PC-9 (cell line): ENCODE results near the gene ANKRD33. TPM values are rescaled to one million over a fixed set of nuclear protein-coding genes. Genes with fewer than 3 reads are reported as not detected.

Source experiments
- BruUV-seq: library from RNA; stranded (reverse); fragments of 400-500 nt; replicated peaks from 2 replicates; lab custom pipeline; 2021; lab: Mats Ljungman, UMichigan
- CTCF ChIA-PET: fragments of 300-600 bp; sonication (Branson Sonifier 250); formaldehyde crosslinking; loops from one replicate; lab custom pipeline; 2022; ENCODE audit warnings: antibody characterized with exemption; lab: Charles Lee
- POLR2A ChIA-PET: fragments of 300-600 bp; sonication (Branson Sonifier 250); formaldehyde crosslinking; loops from one replicate; lab custom pipeline; 2022; ENCODE audit warnings: antibody characterized with exemption; ENCODE audit not compliant: unreplicated experiment; lab: Charles Lee
- DNase-seq, 2 experiments: peaks; one replicate each; pipeline versions ENCODE4 v3.0.0 to v3.0.0-alpha.2; 2015 to 2022; ENCODE audit warnings: mixed read lengths in 1 of 2
- H2AFZ ChIP-seq: fragments of 200-600 bp; sonication (generic); 2 replicates; pipeline ENCODE4 v1.8.1; 2017; ENCODE audit warnings: antibody characterized with exemption
- H3F3A ChIP-seq: fragments of 200-600 bp; sonication (generic); 2 replicates; pipeline ENCODE4 v1.8.1; 2017; ENCODE audit warnings: antibody characterized with exemption, mild to moderate bottlenecking, low read depth; ENCODE audit not compliant: insufficient read depth
- H3K27ac ChIP-seq: fragments of 200-600 bp; sonication (generic); 2 replicates; pipeline ENCODE4 v1.6.1; 2016; ENCODE audit warnings: mixed run types
- H3K27me3 ChIP-seq: fragments of 200-600 bp; sonication (generic); 2 replicates; pipeline ENCODE4 v1.6.1; 2016; ENCODE audit warnings: low read depth, mixed run types; ENCODE audit not compliant: insufficient read depth
- H3K36me3 ChIP-seq: fragments of 200-600 bp; sonication (generic); 2 replicates; pipeline ENCODE4 v1.6.1; 2016; ENCODE audit warnings: low read depth, mixed run types
- H3K4me1 ChIP-seq: fragments of 200-600 bp; sonication (generic); replicated peaks from 2 replicates; pipeline ENCODE4 v1.6.1; 2016; ENCODE audit warnings: mixed run types; ENCODE audit not compliant: insufficient read depth
- H3K4me2 ChIP-seq: fragments of 200-600 bp; sonication (generic); 2 replicates; pipeline ENCODE4 v1.6.1; 2017; ENCODE audit warnings: mixed run types
- H3K4me3 ChIP-seq: fragments of 200-600 bp; sonication (generic); 2 replicates; pipeline ENCODE4 v1.6.1; 2016; ENCODE audit warnings: mixed run types
- H3K79me2 ChIP-seq: fragments of 200-600 bp; sonication (generic); 2 replicates; pipeline ENCODE4 v1.6.1; 2017; ENCODE audit warnings: low read depth, mixed run types
- H3K9me2 ChIP-seq: fragments of 200-600 bp; sonication (generic); 2 replicates; pipeline ENCODE4 v1.8.1; 2017; ENCODE audit warnings: mild to moderate bottlenecking; ENCODE audit not compliant: insufficient read depth
- H3K9me3 ChIP-seq: fragments of 200-600 bp; sonication (generic); 2 replicates; pipeline ENCODE4 v1.8.1; 2016; ENCODE audit warnings: low read depth; ENCODE audit not compliant: insufficient read depth
- H4K20me1 ChIP-seq: fragments of 200-600 bp; sonication (generic); 2 replicates; pipeline ENCODE4 v1.8.1; 2017; ENCODE audit not compliant: insufficient read depth
- CTCF ChIP-seq: fragments of 200-600 bp; sonication (generic); conservative IDR thresholded peaks from 2 replicates; pipeline ENCODE4 v1.6.1; 2017; ENCODE audit warnings: mixed run types, antibody characterized with exemption, mild to moderate bottlenecking, moderate library complexity
- EZH2 ChIP-seq: fragments of 200-600 bp; sonication (generic); IDR thresholded peaks from 2 replicates; pipeline ENCODE4 v1.8.0; 2017; ENCODE audit warnings: antibody characterized with exemption, low read depth
- intact Hi-C: fragments of 100-400 bp; cut with micrococcal nuclease; formaldehyde crosslinking; loops from one replicate; pipeline ENCODE4 v1.10.0; 2022; ENCODE audit not compliant: unreplicated experiment
- total RNA-seq: library from RNA; stranded (reverse); gene quantifications from 2 replicates; pipeline ENCODE4 v1.2.3, GENCODE V29; 2021

ANKRD33 gene
- total RNA-seq, 1 experiment from 2014 or later, result not detected

GRCh38 chr12:51872689-51872981 is 15.3 kb upstream of the ANKRD33 start:
- TF ChIP-seq EZH2, result no peak
- no peak for TF ChIP-seq CTCF
- Histone ChIP-seq H3K9me2 (no peaks in the 10 kb centered on the region), H3K4me2 (no peak overlapping the region), H3F3A (no peaks in the 10 kb centered on the region), H4K20me1 (no peaks in the 10 kb centered on the region), H3K27ac (no peak overlapping the region), H3K4me1 (no peaks in the 10 kb centered on the region), H3K9me3 (no peaks in the 10 kb centered on the region), H3K36me3 (no peaks in the 10 kb centered on the region), H3K27me3 (peaks cover 83% of the 10 kb centered on the region), H2AFZ (no peak overlapping the region), H3K79me2 (no peaks in the 10 kb centered on the region), H3K4me3 (no peak overlapping the region)
- DNase-seq, result no peak
- ChIA-PET CTCF (no interaction called here), POLR2A (no interaction called here)
- BruUV-seq, result no TSS peak
- intact Hi-C loops, result no loop called here

GRCh38 chr12:51873251-51873994 is 14.5 kb upstream of the ANKRD33 start:
- Histone ChIP-seq H3K27ac (no peak overlapping the region), H3K9me2 (no peaks in the 10 kb centered on the region), H3K79me2 (no peaks in the 10 kb centered on the region), H3K4me1 (no peaks in the 10 kb centered on the region), H4K20me1 (no peaks in the 10 kb centered on the region), H3K36me3 (no peaks in the 10 kb centered on the region), H2AFZ (no peak overlapping the region), H3F3A (no peaks in the 10 kb centered on the region), H3K27me3 (peaks cover 75% of the 10 kb centered on the region), H3K4me2 (no peak overlapping the region), H3K9me3 (no peaks in the 10 kb centered on the region), H3K4me3 (no peak overlapping the region)
- intact Hi-C loops, result no loop called here
- TF ChIP-seq EZH2, result no peak
- TF ChIP-seq CTCF, result no peak
- ChIA-PET CTCF (no interaction called here), POLR2A (no interaction called here)
- no TSS peak for BruUV-seq
- no peak for DNase-seq

- Histone ChIP-seq H3K9me2 (no peaks in the 10 kb centered on the region), H3K4me3 (no peak overlapping the region), H4K20me1 (no peaks in the 10 kb centered on the region), H3K27ac (no peak overlapping the region), H3K9me3 (no peaks in the 10 kb centered on the region), H3K27me3 (peaks cover 69% of the 10 kb centered on the region), H3F3A (no peaks in the 10 kb centered on the region), H2AFZ (no peak overlapping the region), H3K36me3 (no peaks in the 10 kb centered on the region), H3K79me2 (no peaks in the 10 kb centered on the region), H3K4me2 (no peak overlapping the region), H3K4me1 (no peaks in the 10 kb centered on the region)
- intact Hi-C loops, result no loop called here
- DNase-seq, result no peak
- CTCF ChIA-PET, result no interaction called here
- POLR2A ChIA-PET, result no interaction called here
- no peak for TF ChIP-seq CTCF
- no peak for TF ChIP-seq EZH2
- no TSS peak for BruUV-seq
These were observed 13.9 kb upstream of the ANKRD33 start for GRCh38 chr12:51874000-51874399.
